ENCODE data around the gene ANKRD40CL.
"Not testable (repeated sequence)": the region's sequence is repeated elsewhere in the genome, so short reads cannot be mapped to it uniquely, and the experiment has no call there.

ANKRD40CL gene, protein sequence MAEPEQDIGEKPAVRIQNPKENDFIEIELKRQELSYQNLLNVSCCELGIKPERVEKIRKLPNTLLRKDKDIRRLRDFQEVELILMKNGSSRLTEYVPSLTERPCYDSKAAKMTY

GRCh38 chr17:50767446-50767845 is at the start of gene ANKRD40CL:
Gene ANKRD40CL (minus strand): TSS chr17:50767518. CDS start chr17:50766913, 605 bp downstream.
- DNase-seq, result no peak

DNA sequence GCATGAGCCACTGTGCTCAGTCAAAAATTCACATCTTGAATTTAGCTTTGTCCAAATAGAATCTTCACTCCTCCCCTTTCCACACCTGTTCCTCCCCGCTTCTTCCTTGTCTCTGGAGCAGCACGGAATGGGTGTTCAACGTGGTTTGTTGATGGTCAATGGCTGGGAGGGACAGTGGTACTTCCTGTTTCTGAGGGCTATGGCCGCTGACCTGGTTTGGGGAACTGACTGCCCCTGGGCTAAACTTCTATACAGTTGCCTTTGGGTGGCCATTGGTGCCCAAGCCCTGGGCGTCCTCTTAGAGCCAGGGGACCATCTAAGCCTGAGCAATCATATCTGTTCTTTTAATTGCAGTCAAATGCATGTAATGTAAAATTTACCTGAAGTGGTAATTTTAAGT is 49.0 kb upstream of the ANKRD40CL start:
- DNase-seq, result no peak

DNA sequence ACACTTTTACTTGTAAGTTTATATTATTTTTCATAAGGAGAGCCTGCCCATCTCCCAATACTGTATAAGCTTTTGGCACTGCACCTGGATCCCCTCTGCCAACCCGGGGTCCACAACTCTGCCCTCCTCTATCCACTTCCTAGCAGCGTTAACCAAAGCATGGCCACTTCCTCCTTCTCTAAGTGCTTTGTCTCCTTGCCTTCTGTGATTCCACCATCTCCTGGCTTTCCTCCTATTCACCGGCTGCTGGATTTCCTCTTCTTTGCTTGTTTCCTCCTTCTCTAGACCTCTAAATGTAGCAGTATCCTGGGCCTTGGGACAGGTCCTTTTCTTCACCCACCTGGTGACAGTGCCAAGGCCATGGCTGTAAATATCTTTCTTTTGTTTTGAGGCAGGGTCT is 48.1 kb upstream of the ANKRD40CL start:
- DNase-seq, result no peak

DNA sequence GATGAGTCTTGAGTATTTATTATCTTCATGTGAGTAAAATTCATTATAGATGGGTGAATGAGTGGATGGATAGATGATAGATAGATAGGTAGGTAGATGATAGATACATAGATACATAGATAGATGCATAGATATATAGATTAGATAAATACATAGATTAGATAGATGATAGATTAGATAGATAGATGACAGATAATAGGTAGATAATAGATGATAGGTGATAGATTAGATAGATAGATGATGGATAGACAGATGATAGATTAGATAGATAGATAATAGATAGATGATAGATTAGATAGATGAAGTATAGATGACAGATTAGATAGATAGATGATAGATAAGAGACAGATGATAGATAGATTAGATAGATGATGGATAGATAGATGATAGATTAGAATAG is 46.3 kb upstream of the ANKRD40CL start:
- no peak for DNase-seq

DNA sequence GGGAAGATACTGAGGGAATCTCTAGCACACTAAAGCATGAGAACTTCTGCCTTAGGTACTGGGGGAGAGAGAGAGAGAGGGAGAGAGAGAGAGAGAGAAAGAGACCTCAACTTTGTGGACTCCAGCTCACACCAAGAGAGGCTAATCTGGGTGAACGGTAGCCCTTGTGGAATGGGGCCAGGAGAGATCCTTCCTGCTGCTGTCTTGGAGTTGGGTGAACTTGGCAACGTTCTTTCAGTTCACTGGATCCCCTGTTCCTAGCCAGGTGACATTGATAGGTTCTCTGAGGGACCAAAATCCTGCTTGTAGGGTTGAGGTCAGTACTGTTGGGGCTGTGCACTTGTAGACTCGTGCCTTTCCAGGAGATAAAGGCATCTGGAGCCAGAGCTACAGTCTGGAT is 41.6 kb upstream of the ANKRD40CL start:
- no peak for DNase-seq

DNA sequence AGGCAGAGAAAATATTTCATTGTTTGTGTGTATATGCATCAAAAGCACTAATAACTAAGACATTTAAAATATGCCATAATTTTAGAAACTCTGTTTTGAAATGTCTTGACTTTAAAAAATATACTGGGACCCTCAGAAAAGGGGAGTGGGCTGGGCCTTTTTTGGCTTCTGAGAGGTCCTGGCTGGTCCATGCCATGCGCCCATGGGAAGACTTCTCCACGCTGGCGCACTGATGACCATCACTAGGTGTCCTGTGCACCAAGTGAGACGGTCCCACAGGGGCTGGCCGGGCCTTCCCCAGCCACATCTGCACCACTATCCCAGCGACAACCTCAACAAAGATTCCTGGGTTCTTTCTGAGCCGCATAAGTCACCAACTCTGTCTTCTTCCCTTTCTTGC is 41.1 kb upstream of the ANKRD40CL start:
- no peak for DNase-seq

DNA sequence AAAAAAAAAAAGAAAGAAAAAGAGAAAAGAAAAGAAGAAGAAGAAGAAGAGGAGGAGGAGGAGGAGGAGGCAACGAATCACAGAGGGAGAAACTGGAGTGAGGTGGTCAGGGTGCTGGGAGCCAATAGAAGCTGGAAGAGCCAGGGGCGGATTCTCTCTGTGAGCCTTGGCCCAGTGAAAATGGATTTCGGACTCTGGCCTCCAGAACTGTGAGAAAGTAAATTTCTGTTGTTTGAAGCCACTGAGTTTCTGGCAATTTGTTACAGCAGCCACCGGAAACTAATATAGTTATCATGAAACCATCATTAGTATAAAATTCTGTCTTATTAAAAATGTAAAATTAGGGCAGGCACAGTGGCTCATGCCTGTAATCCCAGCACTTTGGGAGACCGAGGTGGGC is 40.4 kb upstream of the ANKRD40CL start:
- no peak for DNase-seq

GRCh38 chr17:50807009-50807408 is 39.7 kb upstream of the ANKRD40CL start:
- DNase-seq, result no peak

GRCh38 chr17:50806141-50806643 is 38.9 kb upstream of the ANKRD40CL start:
- DNase-seq, result no peak

DNA sequence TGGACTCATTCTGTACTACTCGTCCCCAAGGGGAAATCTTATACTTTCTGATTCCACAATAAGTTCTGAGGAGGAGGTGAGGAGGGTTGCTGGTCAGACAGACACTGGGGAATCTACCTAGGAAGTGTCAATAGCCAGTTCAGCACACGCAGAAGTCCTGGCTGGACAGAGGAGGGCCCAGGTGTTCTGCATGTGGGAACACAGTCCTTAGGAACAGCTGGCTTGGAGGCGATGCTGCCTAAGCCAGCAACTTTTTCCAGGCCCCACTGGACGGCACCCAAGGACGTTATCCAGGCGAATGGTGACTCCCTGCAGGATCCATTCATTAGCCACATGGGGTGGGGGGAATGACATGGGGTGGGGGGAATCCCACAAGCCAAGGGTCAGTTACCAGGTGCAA is 38.2 kb upstream of the ANKRD40CL start:
- DNase-seq, result no peak

GRCh38 chr17:50804749-50805475 is 37.6 kb upstream of the ANKRD40CL start:
- not testable (repeated sequence) for DNase-seq

DNA sequence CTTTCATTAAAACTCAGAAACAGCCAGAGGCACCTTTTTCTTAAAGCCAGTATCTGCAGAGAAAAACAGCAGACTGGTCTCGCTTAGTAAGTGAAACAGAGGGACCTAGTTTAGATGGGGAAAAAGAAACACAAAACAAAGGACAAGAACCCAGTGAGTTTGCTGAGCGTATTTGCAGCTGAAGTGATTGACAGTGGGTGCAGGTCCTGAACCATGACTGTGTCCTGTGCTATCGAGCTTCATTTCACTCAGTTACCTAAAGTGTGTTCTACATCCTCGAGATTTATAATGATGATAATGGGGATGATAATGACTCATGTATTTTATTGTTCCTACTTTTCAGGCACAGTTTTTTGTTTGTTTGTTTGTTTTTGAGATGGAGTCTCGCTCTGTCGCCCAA is 36.4 kb upstream of the ANKRD40CL start:
- DNase-seq, result no peak

DNA sequence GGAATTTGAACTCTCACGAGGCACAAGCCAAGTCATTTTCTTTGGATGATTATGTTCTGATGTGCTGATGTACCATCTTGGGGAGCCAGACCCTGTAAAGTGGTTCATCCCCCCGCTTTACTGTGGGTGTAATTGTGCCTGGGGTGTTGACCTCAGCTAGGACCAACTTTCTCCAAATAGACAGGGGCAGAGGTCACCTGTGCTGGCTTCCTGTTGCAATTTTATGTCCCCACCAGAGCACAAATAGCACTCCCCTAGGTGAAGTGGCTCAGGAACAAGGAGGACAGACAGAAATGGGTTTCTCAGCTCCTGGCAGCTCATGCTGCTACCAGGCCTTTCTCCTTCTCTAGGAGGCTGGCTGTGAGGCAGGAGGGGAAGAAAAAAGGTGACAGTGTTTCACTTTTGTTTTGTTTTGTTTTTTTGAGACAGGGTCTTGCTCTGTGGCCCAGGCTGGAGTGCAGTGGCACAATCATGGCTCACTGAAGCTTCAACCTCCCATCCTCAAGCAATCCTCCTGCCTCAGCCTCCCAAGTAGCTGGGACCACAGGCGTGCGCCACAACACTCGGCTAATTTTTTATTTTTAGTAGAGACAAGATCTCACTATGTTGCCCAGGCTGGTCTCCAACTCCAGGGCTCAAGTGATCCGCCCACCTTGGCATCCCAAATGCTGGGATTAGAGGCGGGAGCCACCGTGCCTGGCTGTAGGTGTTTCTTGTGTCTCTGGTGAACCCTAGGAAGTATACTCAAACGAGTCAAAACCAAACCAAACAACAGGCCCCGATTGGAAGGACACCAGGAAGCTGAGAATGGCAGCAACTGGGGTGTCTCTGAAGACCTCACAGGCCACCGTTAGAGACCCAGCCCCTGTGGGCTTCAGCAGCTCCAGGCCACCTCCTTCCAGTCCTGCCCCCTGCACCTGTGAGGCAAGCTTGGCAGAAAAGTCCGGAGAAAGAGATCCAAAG is 35.6 kb upstream of the ANKRD40CL start:
- DNase-seq, result no peak

GRCh38 chr17:50800196-50800700 is 32.9 kb upstream of the ANKRD40CL start:
- no peak for DNase-seq

DNA sequence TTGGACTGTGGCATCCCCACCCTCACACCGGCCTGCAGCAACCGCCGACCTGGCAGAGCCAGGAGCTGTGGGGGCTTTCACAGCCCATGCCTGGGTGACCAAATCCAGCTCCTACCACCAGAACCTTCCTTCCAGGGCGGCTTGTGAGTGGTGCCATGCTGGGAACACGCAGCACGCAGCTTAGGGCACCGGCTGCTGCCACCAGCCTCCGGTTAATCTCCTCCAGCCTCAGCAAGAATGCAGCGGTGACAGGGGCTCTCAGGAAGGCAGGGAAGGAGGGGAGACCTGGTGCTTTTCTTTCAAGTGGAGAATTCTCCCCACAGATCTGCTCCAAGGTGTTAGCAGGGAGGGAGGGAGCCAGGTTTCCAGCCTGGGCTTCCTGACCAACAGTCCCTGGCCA is 32.3 kb upstream of the ANKRD40CL start:
- no peak for DNase-seq

- DNase-seq, result no peak
Measured at GRCh38 chr17:50798424-50799288, 31.3 kb upstream of the ANKRD40CL start.

GRCh38 chr17:50797135-50797810 is 30.0 kb upstream of the ANKRD40CL start:
- DNase-seq, result no peak

GRCh38 chr17:50794361-50794760 is 27.0 kb upstream of the ANKRD40CL start:
- no peak for DNase-seq

- DNase-seq, result no peak
Measured at GRCh38 chr17:50793007-50793406, 25.7 kb upstream of the ANKRD40CL start.

DNA sequence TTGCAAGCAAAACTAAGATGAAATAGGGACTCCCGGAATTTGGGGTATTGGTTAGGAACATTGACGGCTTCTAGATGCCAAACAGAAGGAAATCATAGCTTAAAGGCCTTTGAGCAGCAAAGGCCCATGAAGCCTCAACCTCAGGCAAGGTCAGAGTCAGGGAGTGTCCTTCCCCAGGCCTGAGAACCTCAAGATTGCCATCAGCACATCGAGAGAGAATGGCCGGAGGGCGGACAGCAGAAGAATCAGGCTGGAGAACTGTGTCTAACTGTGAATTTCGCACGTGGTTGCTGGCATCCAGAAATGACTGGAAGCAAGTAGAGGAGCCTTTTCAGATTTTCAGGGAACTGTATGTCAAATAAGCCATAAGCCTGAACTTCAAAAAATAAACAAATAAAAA is 24.8 kb upstream of the ANKRD40CL start:
- no peak for DNase-seq

- no peak for DNase-seq
Measured at GRCh38 chr17:50790618-50791017, 23.3 kb upstream of the ANKRD40CL start.

GRCh38 chr17:50787106-50787505 is 19.8 kb upstream of the ANKRD40CL start:
- no peak for DNase-seq

Measured in CD4-positive, alpha-beta T cell treated with Interleukin-4 for 4 hours (primary cell).